ENCODE measurements around the gene KRTAP10-12. TPM values are rescaled to one million over a fixed set of nuclear protein-coding genes. Genes with fewer than 3 reads are reported as not detected.

The KRTAP10-12 gene
- total RNA-seq, 3 donors from 2014 or later (not counting 1 experiment from before 2014, with no cell fraction given), result not detected

- no peaks in the 10 kb centered on the region for H3K36me3 Mint-ChIP-seq
- DNase-seq (no peak), ATAC-seq (peak in 1 of 3 donors; percentile 8)
- peaks cover 16 to 21% of the 10 kb centered on the region in 2 donors for H3K4me1 Mint-ChIP-seq
- Histone ChIP-seq H3K27me3 (ENCODE audit: control insufficient read depth, insufficient read depth, low read length) (no peaks in the 10 kb centered on the region), H3K4me1 (ENCODE audit: control insufficient read depth, insufficient read depth, low read length) (peaks cover 25% of the 10 kb centered on the region), H3K4me3 (ENCODE audit: low read length) (no peak overlapping the region), H3K36me3 (ENCODE audit: control insufficient read depth, insufficient read depth, low read length) (no peaks in the 10 kb centered on the region), H3K9me3 (ENCODE audit: control insufficient read depth, insufficient read depth, low read length) (peaks cover 1% of the 10 kb centered on the region), H3K27ac (ENCODE audit: low read length) (no peak overlapping the region)
- H3K4me3 Mint-ChIP-seq, result no peak overlapping the region
- peaks cover 0 to 3% of the 10 kb centered on the region in 2 donors for H3K27me3 Mint-ChIP-seq (ENCODE audit: low read depth in 2 of 2)
- no peak for TF ChIP-seq CTCF (IDR thresholded peaks at IDR 0.05)
- peak overlapping the region in 1 of 2 donors; percentile 24 for H3K27ac Mint-ChIP-seq
- intact Hi-C loops (cut with micrococcal nuclease), result no loop called here
- 87% methylated on average over 20 of the region's 20 CpGs for WGBS (ENCODE audit: insufficient coverage)
- H3K9me3 Mint-ChIP-seq, result no peaks in the 10 kb centered on the region
Observed at GRCh38 chr21:44650265-44650972, 46.6 kb upstream of the KRTAP10-12 start.

- Mint-ChIP-seq H3K27me3 (ENCODE audit: low read depth in 2 of 2) (peaks cover 0 to 3% of the 10 kb centered on the region in 2 donors), H3K36me3 (peaks cover 3% of the 10 kb centered on the region), H3K4me1 (peaks cover 17 to 24% of the 10 kb centered on the region in 2 donors), H3K9me3 (peaks cover 0 to under 1% of the 10 kb centered on the region in 2 donors), H3K4me3 (no peak overlapping the region), H3K27ac (peak overlapping the region in 1 of 2 donors; percentile 24)
- peaks cover 32% of the 10 kb centered on the region for H3K4me1 ChIP-seq (ENCODE audit: control insufficient read depth, insufficient read depth, low read length)
- H3K4me3 ChIP-seq (ENCODE audit: low read length), result no peak overlapping the region
- WGBS (ENCODE audit: insufficient coverage), result 85% methylated on average over 12 of the region's 12 CpGs
- H3K36me3 ChIP-seq (ENCODE audit: control insufficient read depth, insufficient read depth, low read length), result no peaks in the 10 kb centered on the region
- no peak for TF ChIP-seq CTCF (IDR thresholded peaks at IDR 0.05)
- H3K27me3 ChIP-seq (ENCODE audit: control insufficient read depth, insufficient read depth, low read length), result no peaks in the 10 kb centered on the region
- peaks cover 7% of the 10 kb centered on the region for H3K9me3 ChIP-seq (ENCODE audit: control insufficient read depth, insufficient read depth, low read length)
- ATAC-seq (no peak), DNase-seq (no peak)
- intact Hi-C loops (cut with micrococcal nuclease), result no loop called here
- no peak overlapping the region for H3K27ac ChIP-seq (ENCODE audit: low read length)
Observed at GRCh38 chr21:44650973-44651675, 45.8 kb upstream of the KRTAP10-12 start.

GRCh38 chr21:44653123-44653522 is 43.8 kb upstream of the KRTAP10-12 start:
- Mint-ChIP-seq H3K27ac (no peak overlapping the region), H3K4me1 (peaks cover 35 to 37% of the 10 kb centered on the region in 2 donors)

More at GRCh38 chr21:44653123-44653522, 43.8 kb upstream of the KRTAP10-12 start:
- WGBS (ENCODE audit: insufficient coverage), result 84% methylated on average over 14 of the region's 14 CpGs
- Histone ChIP-seq H3K4me1 (ENCODE audit: control insufficient read depth, insufficient read depth, low read length) (peaks cover 46% of the 10 kb centered on the region), H3K36me3 (ENCODE audit: control insufficient read depth, insufficient read depth, low read length) (no peaks in the 10 kb centered on the region), H3K4me3 (ENCODE audit: low read length) (no peak overlapping the region), H3K27ac (ENCODE audit: low read length) (no peak overlapping the region), H3K9me3 (ENCODE audit: control insufficient read depth, insufficient read depth, low read length) (peaks cover 13% of the 10 kb centered on the region), H3K27me3 (ENCODE audit: control insufficient read depth, insufficient read depth, low read length) (no peaks in the 10 kb centered on the region)
- Mint-ChIP-seq H3K9me3 (peaks cover 2 to 10% of the 10 kb centered on the region in 2 donors), H3K36me3 (peaks cover 18% of the 10 kb centered on the region), H3K27me3 (ENCODE audit: low read depth in 2 of 2) (no peaks in the 10 kb centered on the region), H3K4me3 (no peak overlapping the region)
- no peak for ATAC-seq
- intact Hi-C loops (cut with micrococcal nuclease), result no loop called here
- DNase-seq, result peak in 1 of 2 donors; percentile 28
- TF ChIP-seq CTCF (IDR thresholded peaks at IDR 0.05), result no peak
